Calu3 (cell line): ENCODE measurements around the gene COL5A1. TPM values are rescaled to one million over a fixed set of nuclear protein-coding genes. Genes with fewer than 3 reads are reported as not detected.

Experiments used
- BruUV-seq: library from RNA; stranded (reverse); fragments of 400-500 nt; replicated peaks from 2 replicates; lab custom pipeline; 2021; lab: Mats Ljungman, UMichigan
- CTCF ChIA-PET: fragments of 300-600 bp; sonication (Branson Sonifier 250); formaldehyde crosslinking; loops from one replicate; lab custom pipeline; 2022; ENCODE audit warnings: antibody characterized with exemption; lab: Charles Lee
- DNase-seq: peaks from one replicate; pipeline ENCODE4 v3.0.0; 2022
- H3K27ac Mint-ChIP-seq: one replicate; pipeline ENCODE4 v1.8.0; 2022; ENCODE audit warnings: mixed read lengths; ENCODE audit not compliant: unreplicated experiment
- H3K27me3 Mint-ChIP-seq: one replicate; pipeline ENCODE4 v1.8.0; 2022; ENCODE audit warnings: mixed read lengths; ENCODE audit not compliant: unreplicated experiment
- H3K36me3 Mint-ChIP-seq: one replicate; pipeline ENCODE4 v1.8.0; 2022; ENCODE audit warnings: mild to moderate bottlenecking, moderate library complexity, mixed read lengths; ENCODE audit not compliant: insufficient read depth, unreplicated experiment
- H3K4me1 Mint-ChIP-seq: one replicate; pipeline ENCODE4 v1.8.0; 2022; ENCODE audit warnings: mild to moderate bottlenecking, low read depth, mixed read lengths; ENCODE audit not compliant: unreplicated experiment
- H3K4me3 Mint-ChIP-seq: one replicate; pipeline ENCODE4 v1.8.0; 2022; ENCODE audit warnings: mild to moderate bottlenecking, low read depth, moderate library complexity, mixed read lengths; ENCODE audit not compliant: unreplicated experiment
- H3K9me3 Mint-ChIP-seq: one replicate; pipeline ENCODE4 v1.8.0; 2022; ENCODE audit warnings: low read depth, mixed read lengths; ENCODE audit not compliant: unreplicated experiment
- intact Hi-C: fragments of 100-400 bp; cut with micrococcal nuclease; formaldehyde crosslinking; loops from one replicate; pipeline ENCODE4 v1.10.0; 2022; ENCODE audit not compliant: unreplicated experiment
- total RNA-seq: library from RNA; stranded (reverse); gene quantifications from 2 replicates; pipeline ENCODE4 v1.2.3, GENCODE V29; 2022
- TF ChIP-seq, protein P1 (sequence below): fragments of 200-600 bp; IDR thresholded peaks from one replicate; pipeline ENCODE4 v1.8.0; 2022; ENCODE audit warnings: antibody characterized with exemption; ENCODE audit not compliant: unreplicated experiment

The COL5A1 gene
- total RNA-seq, 1 experiment from 2014 or later: not detected

GRCh38 chr9:134830926-134831720 lies 189.5 kb downstream of the COL5A1 start:
- no peaks in the 10 kb centered on the region for H3K27me3 Mint-ChIP-seq
- H3K4me1 Mint-ChIP-seq: no peaks in the 10 kb centered on the region
- CTCF ChIA-PET: no interaction called here
- no peak overlapping the region for H3K4me3 Mint-ChIP-seq
- DNase-seq: no peak
- intact Hi-C loops: no loop called here
- no peaks in the 10 kb centered on the region for H3K9me3 Mint-ChIP-seq
- no TSS peak for BruUV-seq
- TF ChIP-seq, protein P1, sequence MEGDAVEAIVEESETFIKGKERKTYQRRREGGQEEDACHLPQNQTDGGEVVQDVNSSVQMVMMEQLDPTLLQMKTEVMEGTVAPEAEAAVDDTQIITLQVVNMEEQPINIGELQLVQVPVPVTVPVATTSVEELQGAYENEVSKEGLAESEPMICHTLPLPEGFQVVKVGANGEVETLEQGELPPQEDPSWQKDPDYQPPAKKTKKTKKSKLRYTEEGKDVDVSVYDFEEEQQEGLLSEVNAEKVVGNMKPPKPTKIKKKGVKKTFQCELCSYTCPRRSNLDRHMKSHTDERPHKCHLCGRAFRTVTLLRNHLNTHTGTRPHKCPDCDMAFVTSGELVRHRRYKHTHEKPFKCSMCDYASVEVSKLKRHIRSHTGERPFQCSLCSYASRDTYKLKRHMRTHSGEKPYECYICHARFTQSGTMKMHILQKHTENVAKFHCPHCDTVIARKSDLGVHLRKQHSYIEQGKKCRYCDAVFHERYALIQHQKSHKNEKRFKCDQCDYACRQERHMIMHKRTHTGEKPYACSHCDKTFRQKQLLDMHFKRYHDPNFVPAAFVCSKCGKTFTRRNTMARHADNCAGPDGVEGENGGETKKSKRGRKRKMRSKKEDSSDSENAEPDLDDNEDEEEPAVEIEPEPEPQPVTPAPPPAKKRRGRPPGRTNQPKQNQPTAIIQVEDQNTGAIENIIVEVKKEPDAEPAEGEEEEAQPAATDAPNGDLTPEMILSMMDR: no peak
- H3K27ac Mint-ChIP-seq: no peak overlapping the region
- no peaks in the 10 kb centered on the region for H3K36me3 Mint-ChIP-seq

GRCh38 chr9:134832471-134832870 lies 190.9 kb downstream of the COL5A1 start:
- CTCF ChIA-PET: no interaction called here
- no peaks in the 10 kb centered on the region for H3K36me3 Mint-ChIP-seq
- no TSS peak for BruUV-seq
- DNase-seq: no peak
- no peaks in the 10 kb centered on the region for H3K27me3 Mint-ChIP-seq
- no peaks in the 10 kb centered on the region for H3K9me3 Mint-ChIP-seq
- no peak overlapping the region for H3K4me3 Mint-ChIP-seq
- TF ChIP-seq, protein P1: no peak
- intact Hi-C loops: no loop called here
- no peak overlapping the region for H3K27ac Mint-ChIP-seq
- no peaks in the 10 kb centered on the region for H3K4me1 Mint-ChIP-seq

DNA sequence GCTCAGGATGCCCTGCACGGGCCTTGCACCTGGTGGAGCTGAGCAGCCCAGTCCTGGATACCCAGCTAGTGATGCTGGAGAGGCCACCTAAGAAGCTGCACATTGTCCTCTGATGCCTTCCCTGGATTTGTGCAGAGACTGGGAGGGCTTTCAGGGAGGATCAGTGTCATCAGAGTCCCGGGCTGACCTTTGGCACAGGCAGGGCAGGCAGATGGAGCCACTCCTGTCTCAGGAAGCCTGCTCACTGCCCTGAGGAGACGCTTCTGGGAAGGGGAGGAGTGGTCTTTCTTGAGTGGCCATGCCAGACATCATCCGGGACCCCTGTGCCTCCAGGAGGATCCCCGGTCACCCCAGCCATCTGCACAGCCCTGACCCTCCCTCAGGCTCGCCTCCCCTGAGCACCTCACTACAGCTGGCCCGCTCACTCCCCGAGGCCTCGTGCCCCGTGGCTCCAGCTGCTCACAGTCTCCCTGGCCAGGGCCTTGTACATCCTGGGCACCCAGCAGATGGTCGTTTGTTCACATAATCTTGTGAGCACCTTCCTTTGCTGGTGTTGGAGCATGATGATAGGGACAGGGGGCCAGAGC lies 191.8 kb downstream of the COL5A1 start:
- intact Hi-C loops: no loop called here
- Mint-ChIP-seq H3K4me3 (no peak overlapping the region), H3K27me3 (no peaks in the 10 kb centered on the region), H3K4me1 (no peaks in the 10 kb centered on the region), H3K9me3 (no peaks in the 10 kb centered on the region), H3K36me3 (no peaks in the 10 kb centered on the region), H3K27ac (no peak overlapping the region)
- TF ChIP-seq, protein P1: no peak
- BruUV-seq: no TSS peak
- no peak for DNase-seq
- CTCF ChIA-PET: no interaction called here

DNA sequence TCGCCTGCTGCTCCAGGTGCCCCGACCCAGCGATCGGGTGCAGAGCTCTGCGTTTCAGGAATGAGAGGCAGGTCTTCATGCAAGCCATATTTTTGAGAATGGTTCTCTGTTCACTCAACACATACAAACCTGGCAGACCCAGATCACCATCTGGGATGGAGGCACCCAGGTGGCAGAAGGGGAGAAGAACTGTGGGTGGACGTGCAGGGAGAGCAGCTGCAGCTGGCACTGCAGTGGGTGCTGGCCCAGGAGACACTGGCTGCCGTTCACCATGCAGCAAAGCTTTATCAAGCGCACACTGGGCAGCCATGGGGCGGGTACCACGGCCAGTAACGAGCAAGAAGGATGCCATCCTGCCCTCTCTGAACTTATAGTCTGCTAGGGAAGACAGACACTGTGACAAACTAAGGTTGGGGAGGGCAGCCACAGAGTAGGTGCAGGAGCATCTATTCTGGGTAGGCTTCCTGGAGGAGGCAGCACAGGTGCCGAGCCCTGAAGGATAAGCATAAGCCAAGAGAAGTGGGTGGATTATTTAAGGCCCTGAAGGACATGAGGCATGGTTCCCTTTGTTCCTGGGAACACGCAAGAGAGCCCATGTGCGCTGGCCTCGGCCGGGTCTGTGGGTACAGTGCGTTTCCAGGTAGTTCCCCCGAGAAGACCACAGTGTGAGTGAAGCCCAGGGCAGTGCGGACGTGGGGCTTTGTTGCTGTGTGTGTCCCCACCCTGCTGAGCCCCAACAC lies 192.8 kb downstream of the COL5A1 start:
- intact Hi-C loops: no loop called here
- BruUV-seq: no TSS peak
- Mint-ChIP-seq H3K27me3 (no peaks in the 10 kb centered on the region), H3K36me3 (no peaks in the 10 kb centered on the region), H3K4me1 (no peaks in the 10 kb centered on the region), H3K4me3 (no peak overlapping the region), H3K27ac (no peak overlapping the region), H3K9me3 (no peaks in the 10 kb centered on the region)
- CTCF ChIA-PET: no interaction called here
- no peak for DNase-seq
- TF ChIP-seq, protein P1: no peak
